B cell (primary cell): ENCODE results near the gene TOR1AIP2. TPM values are rescaled to one million over a fixed set of nuclear protein-coding genes. Genes with fewer than 3 reads are reported as not detected.

ENCODE experiments used
- ATAC-seq: fragments of 200-7000 bp; cut with Tn5 transposase; one replicate; pipeline ENCODE4 v1.10.0; 2021; ENCODE audit warnings: low read depth, mild to moderate bottlenecking, moderate number of reproducible peaks, moderate library complexity
- CTCF ChIA-PET: fragments of 350-600 bp; sonication (Branson Sonifier 250); formaldehyde crosslinking; loops from one replicate; lab custom pipeline; 2021; ENCODE audit warnings: antibody characterized with exemption, inconsistent platforms; lab: Charles Lee
- POLR2A ChIA-PET: fragments of 350-600 bp; sonication (Branson Sonifier 250); formaldehyde crosslinking; loops from one replicate; lab custom pipeline; 2021; ENCODE audit warnings: antibody characterized with exemption; lab: Charles Lee
- DNase-seq: peaks from one replicate; pipeline ENCODE4 v3.0.0; 2013
- H2AFZ ChIP-seq: 2 replicates; pipeline ENCODE4 v1.6.1; 2012; ENCODE audit warnings: mild to moderate bottlenecking, low read depth, low read length; ENCODE audit not compliant: insufficient read depth, poor library complexity, severe bottlenecking
- H3K27ac ChIP-seq, 2 donors: 1 replicate in 1 of 2; 2 replicates in 1 of 2; pipeline ENCODE4 v1.5.1; 2012 to 2013; ENCODE audit warnings: low read length in 2 of 2, mild to moderate bottlenecking in 2 of 2, moderate library complexity in 1 of 2
- H3K27me3 ChIP-seq, 4 experiments: fragments of 200-600 bp in 1 of 4; sonication (generic) in 1 of 4; replicated peaks in 1 of 4; 1 replicate in 2 of 4; 2 replicates in 2 of 4; pipeline versions ENCODE4 v1.6.1 to v1.7.0; 2013 to 2016; ENCODE audit warnings: low read length in 3 of 4, mild to moderate bottlenecking in 2 of 4, mixed read lengths in 1 of 4, moderate library complexity in 1 of 4; ENCODE audit not compliant: insufficient read depth in 4 of 4, control insufficient read depth in 3 of 4; ENCODE audit errors: control extremely low read depth in 1 of 4
- H3K36me3 ChIP-seq, 2 experiments: replicated peaks in 1 of 2; 1 replicate in 1 of 2; 2 replicates in 1 of 2; pipeline versions ENCODE4 v1.6.1 to v1.7.1; 2013; ENCODE audit warnings: low read length in 1 of 2; ENCODE audit not compliant: insufficient read depth in 2 of 2, control insufficient read depth in 1 of 2; ENCODE audit errors: control extremely low read depth in 1 of 2, extremely low read depth in 1 of 2
- H3K4me1 ChIP-seq, 2 donors: fragments of 200-600 bp in 1 of 2; sonication (generic) in 1 of 2; 1 replicate in 1 of 2; 2 replicates in 1 of 2; pipeline versions ENCODE4 v1.5.1 to v1.6.1; 2013 to 2017; ENCODE audit warnings: low read length in 2 of 2; ENCODE audit not compliant: control insufficient read depth in 2 of 2, insufficient read depth in 2 of 2
- H3K4me2 ChIP-seq: replicated peaks from 2 replicates; pipeline ENCODE3; 2012; ENCODE audit warnings: mild to moderate bottlenecking, low read depth, low read length; ENCODE audit not compliant: poor library complexity, severe bottlenecking
- H3K4me3 ChIP-seq, 5 experiments: fragments of 200-600 bp in 1 of 5; sonication (generic) in 1 of 5; 1 replicate in 3 of 5; 2 replicates in 2 of 5; pipeline versions ENCODE4 v1.5.1 to v1.7.0; 2011 to 2016; ENCODE audit warnings: low read length in 4 of 5, mild to moderate bottlenecking in 4 of 5, low read depth in 2 of 5, control low read depth in 1 of 5, moderate library complexity in 1 of 5; ENCODE audit not compliant: insufficient read depth in 1 of 5; ENCODE audit errors: control extremely low read depth in 1 of 5, extremely low read depth in 1 of 5
- H3K79me2 ChIP-seq: fragments of 200-600 bp; sonication (generic); one replicate; pipeline ENCODE4 v1.6.0; 2016; ENCODE audit warnings: low read length; ENCODE audit not compliant: control insufficient read depth, insufficient read depth
- H3K9ac ChIP-seq: fragments of 200-600 bp; sonication (generic); 2 replicates; pipeline ENCODE4 v1.6.1; 2017; ENCODE audit warnings: mild to moderate bottlenecking, low read length, moderate library complexity
- H3K9me3 ChIP-seq, 3 donors: one replicate each; pipeline versions ENCODE4 v1.6.1 to v1.7.1; 2013; ENCODE audit warnings: low read length in 2 of 3; ENCODE audit not compliant: control insufficient read depth in 2 of 3, insufficient read depth in 1 of 3; ENCODE audit errors: control extremely low read depth in 1 of 3
- H4K20me1 ChIP-seq: 2 replicates; pipeline ENCODE4 v1.6.0; 2012; ENCODE audit warnings: mild to moderate bottlenecking, low read length; ENCODE audit not compliant: insufficient read depth, control insufficient read depth, poor library complexity, severe bottlenecking
- H3K27ac Mint-ChIP-seq: one replicate; pipeline ENCODE4 v1.8.0; 2021; ENCODE audit warnings: mixed read lengths
- H3K27me3 Mint-ChIP-seq: one replicate; pipeline ENCODE4 v1.8.0; 2021; ENCODE audit warnings: mixed read lengths
- H3K4me1 Mint-ChIP-seq: one replicate; pipeline ENCODE4 v1.8.0; 2021; ENCODE audit warnings: mixed read lengths
- H3K4me3 Mint-ChIP-seq: one replicate; pipeline ENCODE4 v1.8.0; 2021; ENCODE audit warnings: mixed read lengths
- H3K9me3 Mint-ChIP-seq: one replicate; pipeline ENCODE4 v1.8.0; 2022; ENCODE audit warnings: mixed read lengths; ENCODE audit not compliant: insufficient read depth
- EZH2 ChIP-seq: IDR thresholded peaks from 2 replicates; pipeline ENCODE4 v1.6.1; 2012; ENCODE audit warnings: borderline replicate concordance, low read depth, mild to moderate bottlenecking, moderate library complexity, low read length; ENCODE audit not compliant: insufficient read depth, poor library complexity, severe bottlenecking
- WGBS: methylation state at CpG from one replicate; pipeline ENCODE4 v1.1.5; 2013; ENCODE audit warnings: missing lambda C conversion rate; ENCODE audit not compliant: insufficient coverage; 5-methylcytosine and 5-hydroxymethylcytosine counted together
- intact Hi-C: fragments of 100-400 bp; cut with micrococcal nuclease; formaldehyde crosslinking; loops from one replicate; pipeline ENCODE4 v1.10.0; 2022
- polyA plus RNA-seq: library from polyadenylated mRNA; depleted of rRNA; stranded (reverse); fragments of >200 nt; gene quantifications from 2 replicates; pipeline ENCODE4 v1.2.3, GENCODE V29; 2012
- total RNA-seq, 2 donors: library from RNA; stranded (reverse); fragments of 120-200 nt in 1 of 2; gene quantifications; 1 replicate in 1 of 2; 2 replicates in 1 of 2; pipeline versions ENCODE4 v1.2.3 to v1.2.4, GENCODE V29; 2013 to 2022
- TF ChIP-seq, protein P1 (sequence below): fragments of 200-600 bp; IDR thresholded peaks from one replicate; pipeline ENCODE4 v1.8.0; 2022; ENCODE audit warnings: antibody characterized with exemption, mild to moderate bottlenecking

The TOR1AIP2 gene
- total and polyA plus RNA-seq, 2 donors (not counting 1 experiment from before 2014, with no cell fraction given): 13.6 to 54.4 TPM

GRCh38 chr1:179853102-179853501 is 24.5 kb downstream of the TOR1AIP2 start:
- intact Hi-C loops: no loop called here
- no peak overlapping the region for H3K27ac Mint-ChIP-seq
- Histone ChIP-seq H3K9ac (no peak overlapping the region), H3K4me3 (no peak overlapping the region), H3K27me3 (no peaks in the 10 kb centered on the region), H2AFZ (no peak overlapping the region), H4K20me1 (no peaks in the 10 kb centered on the region), H3K79me2 (no peaks in the 10 kb centered on the region), H3K36me3 (peaks cover 16 to 50% of the 10 kb centered on the region in 2 experiments), H3K27ac (no peak overlapping the region), H3K9me3 (no peaks in the 10 kb centered on the region), H3K4me1 (no peaks in the 10 kb centered on the region), H3K4me2 (no peak overlapping the region)
- no peaks in the 10 kb centered on the region for H3K9me3 Mint-ChIP-seq
- TF ChIP-seq, protein P1, sequence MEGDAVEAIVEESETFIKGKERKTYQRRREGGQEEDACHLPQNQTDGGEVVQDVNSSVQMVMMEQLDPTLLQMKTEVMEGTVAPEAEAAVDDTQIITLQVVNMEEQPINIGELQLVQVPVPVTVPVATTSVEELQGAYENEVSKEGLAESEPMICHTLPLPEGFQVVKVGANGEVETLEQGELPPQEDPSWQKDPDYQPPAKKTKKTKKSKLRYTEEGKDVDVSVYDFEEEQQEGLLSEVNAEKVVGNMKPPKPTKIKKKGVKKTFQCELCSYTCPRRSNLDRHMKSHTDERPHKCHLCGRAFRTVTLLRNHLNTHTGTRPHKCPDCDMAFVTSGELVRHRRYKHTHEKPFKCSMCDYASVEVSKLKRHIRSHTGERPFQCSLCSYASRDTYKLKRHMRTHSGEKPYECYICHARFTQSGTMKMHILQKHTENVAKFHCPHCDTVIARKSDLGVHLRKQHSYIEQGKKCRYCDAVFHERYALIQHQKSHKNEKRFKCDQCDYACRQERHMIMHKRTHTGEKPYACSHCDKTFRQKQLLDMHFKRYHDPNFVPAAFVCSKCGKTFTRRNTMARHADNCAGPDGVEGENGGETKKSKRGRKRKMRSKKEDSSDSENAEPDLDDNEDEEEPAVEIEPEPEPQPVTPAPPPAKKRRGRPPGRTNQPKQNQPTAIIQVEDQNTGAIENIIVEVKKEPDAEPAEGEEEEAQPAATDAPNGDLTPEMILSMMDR: no peak
- no peak for TF ChIP-seq EZH2
- no CpG with 5 or more reads among the region's 1 CpG for WGBS
- no peak overlapping the region for H3K4me3 Mint-ChIP-seq
- no peaks in the 10 kb centered on the region for H3K27me3 Mint-ChIP-seq
- no peak for ATAC-seq
- ChIA-PET POLR2A (no interaction called here), CTCF (interaction anchor here (1.4 kb wide), 1 partner anchor 38 kb away, joined by 5 read pairs; no protein-coding TSS in a partner anchor)
- DNase-seq: no peak
- H3K4me1 Mint-ChIP-seq: no peaks in the 10 kb centered on the region

- H2AFZ ChIP-seq: no peak overlapping the region
- H3K4me3 ChIP-seq: no peak overlapping the region
- no peaks in the 10 kb centered on the region for H3K9me3 ChIP-seq
- ChIA-PET POLR2A (no interaction called here), CTCF (no interaction called here)
- no peak overlapping the region for H3K4me2 ChIP-seq
- no CpG with 5 or more reads among the region's 3 CpGs for WGBS
- H3K4me1 ChIP-seq: no peaks in the 10 kb centered on the region
- no peak for ATAC-seq
- Mint-ChIP-seq H3K27ac (no peak overlapping the region), H3K4me3 (no peak overlapping the region), H3K27me3 (no peaks in the 10 kb centered on the region), H3K4me1 (no peaks in the 10 kb centered on the region), H3K9me3 (no peaks in the 10 kb centered on the region)
- no peak overlapping the region for H3K27ac ChIP-seq
- intact Hi-C loops: no loop called here
- no peak overlapping the region for H3K9ac ChIP-seq
- no peaks in the 10 kb centered on the region for H3K27me3 ChIP-seq
- peaks cover 16 to 68% of the 10 kb centered on the region in 2 experiments for H3K36me3 ChIP-seq
- DNase-seq: no peak
- H3K79me2 ChIP-seq: no peaks in the 10 kb centered on the region
- H4K20me1 ChIP-seq: no peaks in the 10 kb centered on the region
- TF ChIP-seq EZH2: no peak
- TF ChIP-seq, protein P1: no peak
Measured at GRCh38 chr1:179848233-179848632, 29.4 kb downstream of the TOR1AIP2 start.
